GM12865 (cell line): Measurements from ENCODE around the gene DR1.

Source experiments
- DNase-seq: peaks from one replicate; pipeline ENCODE4 v3.0.0; 2010; ENCODE audit warnings: low read depth
- H3K4me3 ChIP-seq: 2 replicates; pipeline ENCODE4 v1.5.1; 2011; ENCODE audit warnings: mild to moderate bottlenecking, low read depth, low read length, control low read depth
- CTCF ChIP-seq: IDR thresholded peaks from 2 replicates; pipeline ENCODE4 v1.5.1; 2011; ENCODE audit warnings: low read length, control low read depth, low read depth, inconsistent platforms; ENCODE audit not compliant: insufficient read depth; ENCODE audit errors: missing control alignments

DR1 gene

GRCh38 chr1:93408203-93408602 is 62.5 kb downstream of the DR1 start:
- no peak overlapping the region for H3K4me3 ChIP-seq
- no peak for DNase-seq
- no peak for TF ChIP-seq CTCF

GRCh38 chr1:93411000-93411399 is 65.3 kb downstream of the DR1 start:
- H3K4me3 ChIP-seq = no peak overlapping the region
- DNase-seq = no peak
- TF ChIP-seq CTCF = no peak

GRCh38 chr1:93414749-93415148 is 69.0 kb downstream of the DR1 start:
- no peak for DNase-seq
- H3K4me3 ChIP-seq = no peak overlapping the region
- TF ChIP-seq CTCF = no peak

- no peak for TF ChIP-seq CTCF
- H3K4me3 ChIP-seq = no peak overlapping the region
Observed at GRCh38 chr1:93415296-93415695, 69.6 kb downstream of the DR1 start.

GRCh38 chr1:93416183-93416582 is 70.5 kb downstream of the DR1 start:
- DNase-seq = no peak
- TF ChIP-seq CTCF = no peak
- H3K4me3 ChIP-seq = no peak overlapping the region

More at GRCh38 chr1:93415296-93415695, 69.6 kb downstream of the DR1 start:
- no peak for DNase-seq
